IPS-20b (cell line): ENCODE data around the gene TRAP1.

Source experiments
- H3K27ac ChIP-seq: one replicate; pipeline ENCODE4 v1.5.1; 2013; ENCODE audit warnings: low read length
- H3K27me3 ChIP-seq: 2 replicates; pipeline ENCODE4 v1.6.1; 2013; ENCODE audit warnings: mild to moderate bottlenecking, low read length, inconsistent platforms; ENCODE audit not compliant: insufficient read depth
- H3K36me3 ChIP-seq: 2 replicates; pipeline ENCODE4 v1.6.1; 2013; ENCODE audit warnings: low read depth, mild to moderate bottlenecking, inconsistent platforms, low read length, moderate library complexity; ENCODE audit not compliant: insufficient read depth
- H3K4me1 ChIP-seq: 2 replicates; pipeline ENCODE4 v1.6.1; 2013; ENCODE audit warnings: mild to moderate bottlenecking, control low read depth, inconsistent platforms, low read length, moderate library complexity; ENCODE audit not compliant: insufficient read depth
- H3K4me3 ChIP-seq: 2 replicates; pipeline ENCODE4 v1.5.1; 2013; ENCODE audit warnings: mild to moderate bottlenecking, low read length, inconsistent platforms
- H3K9ac ChIP-seq: 2 replicates; pipeline ENCODE4 v1.6.1; 2013; ENCODE audit warnings: low read depth, mild to moderate bottlenecking, inconsistent platforms, low read length, moderate library complexity
- H3K9me3 ChIP-seq: 2 replicates; pipeline ENCODE4 v1.6.1; 2013; ENCODE audit warnings: mild to moderate bottlenecking, low read depth, low read length, inconsistent platforms; ENCODE audit not compliant: insufficient read depth

The TRAP1 gene

DNA sequence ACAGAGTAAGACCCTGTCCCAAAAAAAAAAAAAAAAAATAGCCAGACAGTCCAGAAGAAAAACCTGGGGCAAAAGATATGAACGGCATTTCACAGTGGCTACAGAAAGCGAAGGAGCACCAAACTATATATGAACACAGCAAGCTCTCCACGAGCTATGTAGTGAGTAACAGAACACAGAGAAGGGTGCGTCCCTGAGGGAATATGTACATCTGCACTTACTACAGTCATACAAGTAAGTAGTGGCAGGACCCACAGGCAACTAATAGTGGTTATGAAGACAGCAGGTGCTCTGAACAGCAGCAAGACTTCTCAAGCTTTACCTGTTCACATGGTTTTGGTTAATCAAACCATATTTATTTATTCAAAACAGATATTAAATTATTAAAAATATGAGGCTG lies 15.8 kb downstream of the TRAP1 start:
- no peak overlapping the region for H3K27ac ChIP-seq
- no peaks in the 10 kb centered on the region for H3K27me3 ChIP-seq
- H3K36me3 ChIP-seq: 0 out of 2 replicates have a peak, but pooled peaks cover 3% of the 10 kb centered on the region
- H3K4me1 ChIP-seq: no peaks in the 10 kb centered on the region
- no peak overlapping the region for H3K4me3 ChIP-seq
- H3K9ac ChIP-seq: no peak overlapping the region
- H3K9me3 ChIP-seq: no peaks in the 10 kb centered on the region

GRCh38 chr16:3698941-3699340 lies 18.4 kb downstream of the TRAP1 start:
- H3K9me3 ChIP-seq: no peaks in the 10 kb centered on the region
- no peaks in the 10 kb centered on the region for H3K27me3 ChIP-seq
- H3K36me3 ChIP-seq: peaks cover 6% of the 10 kb centered on the region; the same call in 1 of the 2 replicates
- H3K4me3 ChIP-seq: no peak overlapping the region
- H3K27ac ChIP-seq: no peak overlapping the region
- no peaks in the 10 kb centered on the region for H3K4me1 ChIP-seq
- no peak overlapping the region for H3K9ac ChIP-seq

- no peak overlapping the region for H3K9ac ChIP-seq
- H3K4me3 ChIP-seq: no peak overlapping the region
- no peaks in the 10 kb centered on the region for H3K4me1 ChIP-seq
- H3K27me3 ChIP-seq: no peaks in the 10 kb centered on the region
- no peaks in the 10 kb centered on the region for H3K9me3 ChIP-seq
- no peak overlapping the region for H3K27ac ChIP-seq
- H3K36me3 ChIP-seq: peaks cover 7% of the 10 kb centered on the region; the same call in 1 of the 2 replicates
Measured at GRCh38 chr16:3696425-3697218, 20.7 kb downstream of the TRAP1 start.

- Histone ChIP-seq H3K4me1 (no peaks in the 10 kb centered on the region), H3K4me3 (no peak overlapping the region), H3K9ac (no peak overlapping the region), H3K9me3 (no peaks in the 10 kb centered on the region), H3K27ac (no peak overlapping the region), H3K36me3 (peaks cover 7% of the 10 kb centered on the region; the same call in 1 of the 2 replicates), H3K27me3 (no peaks in the 10 kb centered on the region)
Measured at GRCh38 chr16:3695610-3696369, 21.5 kb downstream of the TRAP1 start.

DNA sequence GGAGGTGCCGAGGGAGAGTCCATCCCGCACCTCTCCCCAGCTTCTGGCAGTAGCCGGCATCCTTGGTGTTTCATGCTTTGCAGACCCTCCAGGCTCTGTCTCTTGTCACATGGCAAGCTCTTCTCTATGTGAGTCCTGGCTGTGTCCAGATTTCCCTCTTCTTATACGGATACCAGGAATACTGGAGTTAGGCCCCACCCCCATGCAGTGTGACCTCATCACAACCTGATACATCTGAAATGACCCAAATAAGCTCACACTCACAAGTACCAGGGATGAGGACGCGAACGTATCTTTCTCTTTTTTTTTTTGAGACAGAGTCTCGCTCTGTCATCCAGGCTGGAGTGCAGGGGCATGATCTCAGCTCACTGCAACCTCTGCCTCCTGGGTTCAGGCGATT lies 23.3 kb downstream of the TRAP1 start:
- no peaks in the 10 kb centered on the region for H3K4me1 ChIP-seq
- no peak overlapping the region for H3K4me3 ChIP-seq
- no peak overlapping the region for H3K27ac ChIP-seq
- peaks cover 15% of the 10 kb centered on the region for H3K36me3 ChIP-seq
- H3K9me3 ChIP-seq: no peaks in the 10 kb centered on the region
- no peaks in the 10 kb centered on the region for H3K27me3 ChIP-seq
- H3K9ac ChIP-seq: no peak overlapping the region

DNA sequence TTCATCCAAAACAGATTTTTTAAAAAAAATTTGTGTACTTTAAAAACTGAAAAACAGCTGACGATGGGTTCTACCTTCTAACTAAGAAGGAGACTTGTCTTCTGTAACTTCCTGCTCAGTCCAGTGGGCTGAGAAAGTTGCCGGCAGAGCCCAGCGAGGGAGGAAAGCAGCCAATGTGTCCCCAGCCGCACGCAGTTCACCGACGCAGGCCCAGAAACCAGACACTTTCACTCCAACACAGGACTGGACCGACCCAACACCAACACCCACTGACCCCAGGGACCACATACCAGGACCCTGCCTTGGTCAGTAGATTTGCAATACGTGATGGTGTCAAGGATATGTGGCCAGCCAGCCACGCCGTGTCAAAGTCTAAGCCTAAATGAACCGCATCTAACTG lies 25.6 kb downstream of the TRAP1 start:
- no peak overlapping the region for H3K27ac ChIP-seq
- H3K36me3 ChIP-seq: peaks cover 37% of the 10 kb centered on the region
- no peaks in the 10 kb centered on the region for H3K4me1 ChIP-seq
- no peak overlapping the region for H3K4me3 ChIP-seq
- no peaks in the 10 kb centered on the region for H3K9me3 ChIP-seq
- H3K27me3 ChIP-seq: no peaks in the 10 kb centered on the region
- no peak overlapping the region for H3K9ac ChIP-seq

DNA sequence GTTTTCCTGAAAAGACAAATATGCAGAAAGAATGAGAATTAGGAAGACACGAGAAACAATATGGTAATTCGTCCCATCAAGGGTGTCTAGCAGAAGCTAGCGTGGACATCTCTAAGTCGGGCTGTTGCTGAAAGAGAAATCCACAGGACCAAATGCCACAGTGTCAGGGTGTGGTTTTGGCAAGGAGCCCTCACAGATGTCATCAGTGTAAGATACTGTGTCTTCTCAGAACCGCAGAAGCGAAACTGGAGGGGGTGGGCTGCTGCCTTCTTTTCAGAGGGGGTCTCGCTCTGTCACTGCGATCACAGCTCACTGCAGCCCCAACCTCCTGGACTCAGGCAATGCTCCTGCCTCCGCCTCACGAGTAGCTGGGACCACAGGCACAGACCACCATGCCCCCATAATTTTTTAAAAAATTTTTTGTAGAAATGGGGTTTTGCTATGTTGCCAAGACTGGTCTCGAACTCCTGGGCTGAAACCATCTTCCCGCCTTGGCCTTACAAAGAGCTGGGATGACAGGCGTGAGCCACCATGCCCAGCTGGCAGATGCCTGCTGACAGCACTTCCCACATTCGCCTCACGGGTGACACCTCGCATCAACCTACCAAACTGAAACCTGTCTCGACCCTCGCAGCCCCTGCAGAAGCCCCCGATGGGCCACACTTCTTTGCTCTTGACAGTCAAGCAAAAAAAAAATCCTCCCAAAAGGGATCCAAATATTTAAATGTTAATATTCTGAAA lies 26.2 kb downstream of the TRAP1 start:
- H3K36me3 ChIP-seq: peaks cover 43% of the 10 kb centered on the region
- H3K27ac ChIP-seq: no peak overlapping the region
- H3K27me3 ChIP-seq: no peaks in the 10 kb centered on the region
- H3K9ac ChIP-seq: no peak overlapping the region
- H3K9me3 ChIP-seq: no peaks in the 10 kb centered on the region
- H3K4me1 ChIP-seq: no peaks in the 10 kb centered on the region
- no peak overlapping the region for H3K4me3 ChIP-seq

DNA sequence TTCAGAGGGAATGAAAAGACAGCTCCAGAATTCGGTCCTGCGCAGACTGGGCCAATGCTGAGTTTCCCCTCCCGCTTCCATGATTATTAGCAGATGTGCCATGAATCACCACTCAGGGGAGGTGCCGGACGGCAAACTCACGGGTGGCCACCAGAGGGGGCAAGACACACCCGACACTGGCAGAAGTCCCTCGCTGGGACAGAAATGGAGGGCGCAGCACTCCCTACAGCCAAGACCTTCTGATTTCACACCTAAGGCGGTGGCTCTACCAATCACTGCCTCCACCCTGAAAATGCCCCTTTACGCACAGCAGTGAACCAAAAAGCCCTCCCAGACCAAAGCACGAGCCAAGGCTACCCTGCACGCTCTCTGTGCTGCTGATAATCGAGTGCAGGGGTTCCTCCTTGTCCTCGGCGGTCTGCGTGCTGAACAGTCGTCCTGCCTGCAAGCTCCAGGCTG lies 26.8 kb downstream of the TRAP1 start:
- Histone ChIP-seq H3K27me3 (no peaks in the 10 kb centered on the region), H3K9ac (no peak overlapping the region), H3K27ac (no peak overlapping the region), H3K4me1 (no peaks in the 10 kb centered on the region), H3K36me3 (peaks cover 49% of the 10 kb centered on the region), H3K9me3 (no peaks in the 10 kb centered on the region), H3K4me3 (no peak overlapping the region)

- no peaks in the 10 kb centered on the region for H3K4me1 ChIP-seq
- no peak overlapping the region for H3K9ac ChIP-seq
- peaks cover 53% of the 10 kb centered on the region for H3K36me3 ChIP-seq
- H3K4me3 ChIP-seq: no peak overlapping the region
- no peak overlapping the region for H3K27ac ChIP-seq
- no peaks in the 10 kb centered on the region for H3K9me3 ChIP-seq
- H3K27me3 ChIP-seq: no peaks in the 10 kb centered on the region
Measured at GRCh38 chr16:3689731-3690130, 27.6 kb downstream of the TRAP1 start.

- H3K36me3 ChIP-seq: peaks cover 66% of the 10 kb centered on the region
- H3K4me1 ChIP-seq: no peaks in the 10 kb centered on the region
- no peaks in the 10 kb centered on the region for H3K27me3 ChIP-seq
- no peak overlapping the region for H3K4me3 ChIP-seq
- H3K27ac ChIP-seq: no peak overlapping the region
- H3K9me3 ChIP-seq: no peaks in the 10 kb centered on the region
- H3K9ac ChIP-seq: no peak overlapping the region
Measured at GRCh38 chr16:3687792-3688191, 29.5 kb downstream of the TRAP1 start.

GRCh38 chr16:3687021-3687420 lies 30.3 kb downstream of the TRAP1 start:
- Histone ChIP-seq H3K36me3 (peaks cover 74% of the 10 kb centered on the region), H3K9me3 (no peaks in the 10 kb centered on the region), H3K27me3 (no peaks in the 10 kb centered on the region), H3K4me1 (no peaks in the 10 kb centered on the region), H3K9ac (no peak overlapping the region), H3K4me3 (no peak overlapping the region), H3K27ac (no peak overlapping the region)
